Raji (cell line): ENCODE measurements around the gene ANTXR1.

ENCODE experiments used
- POLR2A ChIP-seq: IDR thresholded peaks from 2 replicates; pipeline ENCODE4 v1.6.1; 2011; ENCODE audit warnings: low read depth, low read length, control low read depth; ENCODE audit not compliant: insufficient read depth

The ANTXR1 gene

DNA sequence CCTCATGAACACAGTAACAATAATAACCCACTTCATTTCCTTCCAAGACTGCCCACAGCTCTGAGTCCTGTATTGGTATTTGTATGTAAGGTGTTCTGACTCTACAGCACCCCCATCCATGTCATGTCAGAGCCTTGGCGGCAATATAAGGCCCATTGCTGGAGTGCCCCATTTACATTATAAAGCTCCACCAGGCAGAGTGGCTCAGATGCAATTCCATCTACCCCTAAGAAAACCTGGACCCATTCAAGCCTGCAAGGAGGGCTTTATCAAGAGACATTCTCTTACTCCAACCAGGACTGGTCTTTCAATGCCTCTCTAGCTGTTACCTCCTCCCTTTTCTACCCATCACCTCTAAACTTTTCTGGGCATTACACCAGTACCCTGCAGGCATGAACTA lies 101.6 kb downstream of the ANTXR1 start:
- TF ChIP-seq POLR2A, result no peak

DNA sequence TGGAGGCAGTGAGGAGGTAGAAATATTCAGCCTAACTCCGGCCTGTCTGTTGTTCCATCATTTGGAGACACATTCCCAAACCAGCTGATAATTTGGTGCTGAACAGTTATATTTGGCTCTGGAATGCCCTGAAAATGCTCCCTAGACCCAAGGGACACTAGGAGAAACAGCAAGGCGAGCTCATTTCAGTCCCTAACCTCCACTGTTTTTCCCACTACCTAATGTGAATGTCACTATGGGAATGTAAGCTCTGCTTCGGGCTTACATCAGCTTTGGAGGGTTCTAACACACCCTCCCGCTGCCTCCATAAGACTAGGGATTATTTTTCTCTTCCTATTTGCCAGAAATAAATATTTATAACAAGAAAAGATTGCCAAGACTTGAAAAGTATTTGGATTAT lies 103.5 kb downstream of the ANTXR1 start:
- no peak for TF ChIP-seq POLR2A

- no peak for TF ChIP-seq POLR2A
Observed at GRCh38 chr2:69118609-69119008, 105.6 kb downstream of the ANTXR1 start.

DNA sequence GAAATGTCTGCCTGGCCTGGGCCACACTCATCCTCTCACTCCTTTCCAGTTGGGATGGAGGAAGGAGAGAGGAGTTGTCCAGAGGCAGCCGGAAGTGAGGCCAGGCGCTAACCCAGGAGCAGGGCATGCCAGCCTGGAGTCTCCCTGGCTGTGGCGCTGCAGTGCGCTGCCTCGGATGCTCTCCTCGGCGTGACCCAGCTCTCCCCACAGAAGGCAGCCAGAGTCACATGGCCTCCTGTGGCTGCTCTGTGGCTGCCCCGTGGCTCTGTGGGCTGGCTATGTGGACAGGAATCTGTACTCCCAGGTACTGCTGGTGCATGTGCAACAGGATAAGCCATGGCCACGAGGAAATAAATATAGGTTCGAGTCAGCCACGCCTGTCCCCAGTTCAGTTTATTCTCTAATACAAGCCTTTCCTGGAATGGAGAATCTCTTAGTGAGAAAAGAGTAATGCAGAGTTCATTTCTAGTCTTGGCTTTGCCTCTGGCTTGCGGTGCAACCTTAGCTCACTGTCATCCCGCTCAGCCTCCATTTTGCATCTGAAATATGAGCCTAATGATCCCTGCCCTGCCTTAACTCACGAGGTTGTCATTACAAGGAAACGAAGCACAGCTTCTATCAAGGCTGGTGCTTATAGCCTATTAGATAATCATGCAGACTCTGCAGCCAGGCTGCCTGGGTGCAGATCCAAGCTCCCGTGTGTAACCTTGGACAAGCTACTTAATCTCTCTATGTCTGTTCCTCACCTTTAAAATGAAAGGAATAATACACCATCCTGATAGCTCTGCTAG lies 106.3 kb downstream of the ANTXR1 start:
- no peak for TF ChIP-seq POLR2A

DNA sequence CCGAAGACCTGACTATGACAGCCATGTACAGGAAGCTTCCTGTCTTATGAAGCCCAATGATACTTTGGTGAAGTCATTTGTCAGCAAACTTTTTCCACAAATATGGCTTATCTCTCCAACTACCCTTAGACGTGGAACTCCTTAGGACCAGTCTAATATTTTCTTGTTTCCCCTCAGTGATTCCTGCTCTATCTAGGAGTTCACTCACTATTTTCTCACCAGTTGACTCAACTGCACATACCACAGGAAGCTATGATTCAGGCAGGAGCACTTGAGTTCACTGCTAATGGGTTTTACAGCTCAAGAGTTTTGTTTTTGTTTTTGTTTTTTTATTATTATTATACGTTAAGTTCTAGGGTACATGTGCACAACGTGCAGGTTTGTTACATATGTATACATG lies 109.3 kb downstream of the ANTXR1 start:
- no peak for TF ChIP-seq POLR2A

GRCh38 chr2:69123182-69123581 lies 110.2 kb downstream of the ANTXR1 start:
- TF ChIP-seq POLR2A, result no peak

- TF ChIP-seq POLR2A, result no peak
Observed at GRCh38 chr2:69124343-69124742, 111.4 kb downstream of the ANTXR1 start.

DNA sequence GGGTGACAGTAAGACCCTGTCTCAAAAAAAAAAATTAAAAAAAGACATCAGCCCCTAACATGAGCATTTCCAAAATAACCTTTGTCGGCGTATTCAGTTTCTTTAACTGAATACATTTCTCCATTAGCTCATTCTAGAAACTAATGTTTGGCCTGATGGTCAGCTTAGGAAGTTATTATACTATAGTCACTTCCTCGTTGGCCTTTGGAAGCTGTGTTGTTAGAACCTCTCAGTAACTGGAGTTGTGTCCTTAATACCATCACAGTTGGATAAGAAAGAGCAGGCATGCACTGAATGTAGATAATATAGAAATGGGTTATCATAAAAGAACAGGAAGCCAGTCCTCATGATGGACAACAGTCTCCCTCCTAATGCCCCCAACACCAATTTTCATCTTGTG lies 112.8 kb downstream of the ANTXR1 start:
- no peak for TF ChIP-seq POLR2A

DNA sequence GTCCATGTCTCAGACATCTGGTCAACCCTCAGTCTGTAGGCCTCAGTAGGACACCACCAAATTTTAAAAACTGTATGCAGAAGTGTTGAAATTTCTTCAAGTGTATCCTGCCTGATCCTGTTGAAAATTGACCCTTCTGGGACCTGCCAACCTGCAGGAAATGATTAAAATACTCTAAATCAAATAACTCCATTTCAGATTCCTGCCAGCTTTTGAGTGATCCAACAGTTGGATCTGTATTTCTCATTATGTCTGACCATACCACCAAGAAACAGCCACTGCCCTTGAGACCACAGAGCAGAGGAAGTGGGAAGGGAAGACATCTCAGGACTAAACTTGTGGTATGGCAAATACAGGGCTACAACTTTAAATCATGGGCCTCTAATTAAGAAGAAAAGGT lies 113.4 kb downstream of the ANTXR1 start:
- TF ChIP-seq POLR2A, result no peak

DNA sequence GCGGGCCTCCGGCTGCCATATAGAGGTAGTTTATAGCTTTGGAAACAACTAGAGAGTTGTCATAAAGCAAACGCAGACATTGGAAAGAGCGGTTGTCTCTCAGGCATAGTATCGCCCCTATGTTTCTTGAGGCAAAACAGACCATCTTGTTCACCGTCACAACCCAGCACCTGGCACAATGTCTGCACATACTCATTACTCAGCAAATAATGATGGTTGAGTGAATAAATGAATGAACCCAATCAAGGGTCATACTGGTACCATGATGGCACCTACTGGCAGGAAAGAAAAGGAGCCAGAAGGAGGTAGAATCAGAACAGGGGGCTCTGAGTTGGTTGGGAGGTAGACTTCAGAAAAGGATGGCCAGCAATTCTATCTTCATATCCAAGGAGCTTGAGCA lies 118.5 kb downstream of the ANTXR1 start:
- TF ChIP-seq POLR2A, result no peak

DNA sequence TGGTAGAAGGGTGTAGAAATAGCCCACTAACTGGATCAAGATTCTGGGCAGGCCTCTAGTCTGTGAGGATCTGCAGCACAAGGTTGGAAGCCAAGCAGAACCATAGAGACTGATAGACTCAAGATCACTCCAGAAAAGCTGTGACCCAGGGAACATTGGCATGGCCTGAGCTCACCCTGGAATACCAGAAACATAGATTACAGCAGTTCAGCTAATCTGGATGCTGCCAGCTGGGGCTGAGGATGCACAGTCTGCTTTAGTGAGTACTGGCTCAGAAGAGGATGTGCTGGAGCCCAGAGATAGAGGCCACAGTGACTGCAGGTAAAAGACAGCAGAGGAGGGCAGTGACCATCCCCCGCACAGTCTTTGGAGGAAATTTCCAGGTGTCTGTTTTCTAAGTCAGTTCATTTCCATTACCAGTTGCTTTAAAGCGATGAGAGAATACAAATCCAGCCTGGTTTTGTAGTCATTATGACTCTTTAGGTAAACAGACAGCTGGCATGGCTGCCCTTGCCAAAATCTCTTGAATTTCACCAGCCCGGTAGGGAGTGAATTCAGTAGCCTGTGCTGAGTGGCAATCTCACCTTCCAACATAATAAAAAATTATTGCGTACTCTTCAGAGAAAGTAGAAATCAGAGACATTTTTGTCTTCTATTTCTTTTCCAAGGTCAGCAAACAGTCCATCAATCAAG lies 119.2 kb downstream of the ANTXR1 start:
- TF ChIP-seq POLR2A, result no peak

GRCh38 chr2:69132960-69133590 lies 120.1 kb downstream of the ANTXR1 start:
- no peak for TF ChIP-seq POLR2A

GRCh38 chr2:69133898-69134297 lies 120.9 kb downstream of the ANTXR1 start:
- TF ChIP-seq POLR2A, result no peak

DNA sequence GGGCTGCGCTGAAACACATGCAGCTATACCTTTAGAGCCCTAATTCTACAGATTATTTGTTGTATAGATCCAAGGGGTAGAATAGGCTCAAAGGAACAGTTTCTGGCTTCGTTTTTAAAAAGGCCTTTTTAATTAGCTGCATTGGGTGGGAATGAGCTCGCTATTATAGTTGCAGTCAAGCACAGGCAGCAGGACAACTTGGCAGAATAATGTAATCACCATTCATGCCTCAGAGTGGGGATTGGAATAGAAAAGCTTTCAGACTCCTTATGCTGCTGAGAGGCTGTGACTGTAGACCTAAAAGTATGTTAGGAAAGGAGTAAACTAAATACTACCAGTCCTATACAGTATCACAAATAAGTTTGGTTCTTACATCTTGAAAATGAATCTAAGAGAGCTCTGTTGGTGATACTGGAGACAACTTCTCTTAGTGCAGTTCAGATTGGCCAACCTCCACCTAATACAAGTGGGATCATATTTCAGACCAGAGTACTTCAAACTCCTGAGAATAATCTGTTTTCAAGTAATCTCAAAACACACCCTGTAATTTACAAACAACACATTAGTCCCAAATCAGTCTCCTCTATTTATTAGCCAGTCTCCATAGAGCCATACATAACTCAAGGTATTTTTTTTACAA lies 121.4 kb downstream of the ANTXR1 start:
- no peak for TF ChIP-seq POLR2A

DNA sequence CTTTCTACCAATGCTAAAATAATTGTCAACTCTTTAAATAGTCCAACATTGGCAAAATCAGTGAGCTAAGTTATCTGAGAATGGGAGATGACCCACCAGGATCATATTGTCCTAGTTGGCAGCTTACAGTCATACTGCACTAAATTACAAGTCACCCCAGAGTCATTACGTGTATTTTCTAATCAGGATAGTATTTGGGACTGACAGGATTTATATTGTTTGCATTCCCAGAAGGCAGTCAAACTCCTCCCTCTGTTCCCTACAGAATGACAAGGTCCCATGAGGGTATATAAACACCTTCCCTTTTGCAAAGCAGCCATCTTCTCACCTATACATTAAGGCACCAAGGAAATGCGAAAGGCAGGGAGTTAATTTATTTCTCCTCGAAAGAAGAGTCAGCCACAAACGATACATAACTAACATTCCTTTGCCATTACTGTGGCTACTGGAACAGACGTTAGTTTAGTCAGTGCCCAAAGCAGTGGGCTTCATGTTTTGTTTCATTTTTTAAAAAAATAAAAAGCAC lies 125.3 kb downstream of the ANTXR1 start:
- TF ChIP-seq POLR2A, result no peak
